GM23338 (cell line): ENCODE measurements around the gene COL25A1. TPM values are rescaled to one million over a fixed set of nuclear protein-coding genes. Genes with fewer than 3 reads are reported as not detected.

Experiments used
- ATAC-seq: fragments of 200-7000 bp; cut with Tn5 transposase; 3 replicates; pipeline ENCODE4 v1.9.1; 2020
- DNase-seq: peaks from one replicate; pipeline ENCODE4 v3.0.0-alpha.2; 2015; ENCODE audit warnings: low spot score
- H2AFZ ChIP-seq: fragments of 200-600 bp; sonication (generic); 2 replicates; pipeline ENCODE4 v1.8.0; 2016; ENCODE audit warnings: antibody characterized with exemption, mild to moderate bottlenecking, moderate library complexity
- H3F3A ChIP-seq: fragments of 200-600 bp; sonication (generic); replicated peaks from 2 replicates; pipeline ENCODE4 v1.8.0; 2017; ENCODE audit warnings: antibody characterized with exemption, mixed run types, low read depth
- H3K27ac ChIP-seq: fragments of 200-600 bp; sonication (generic); 2 replicates; pipeline ENCODE4 v1.6.1; 2016; ENCODE audit warnings: low read depth
- H3K27me3 ChIP-seq: fragments of 200-600 bp; sonication (generic); 2 replicates; pipeline ENCODE4 v1.8.0; 2016; ENCODE audit warnings: mild to moderate bottlenecking, mixed run types, moderate library complexity; ENCODE audit not compliant: insufficient read depth
- H3K36me3 ChIP-seq: fragments of 200-600 bp; sonication (generic); 2 replicates; pipeline ENCODE4 v1.8.0; 2016; ENCODE audit warnings: mild to moderate bottlenecking; ENCODE audit not compliant: insufficient read depth
- H3K4me1 ChIP-seq: fragments of 200-600 bp; sonication (generic); 2 replicates; pipeline ENCODE4 v1.8.0; 2016; ENCODE audit warnings: mild to moderate bottlenecking, moderate library complexity; ENCODE audit not compliant: insufficient read depth
- H3K4me2 ChIP-seq: fragments of 200-600 bp; sonication (generic); 2 replicates; pipeline ENCODE4 v1.7.1; 2017; ENCODE audit warnings: mixed run types
- H3K4me3 ChIP-seq: fragments of 200-600 bp; sonication (generic); 2 replicates; pipeline ENCODE4 v1.6.1; 2016; ENCODE audit warnings: mixed run types
- H3K79me2 ChIP-seq: fragments of 200-600 bp; sonication (generic); replicated peaks from 2 replicates; pipeline ENCODE4 v1.8.0; 2017; ENCODE audit warnings: mild to moderate bottlenecking; ENCODE audit not compliant: insufficient read depth
- H3K9me2 ChIP-seq: fragments of 200-600 bp; sonication (generic); 2 replicates; pipeline ENCODE4 v1.8.0; 2017; ENCODE audit not compliant: insufficient read depth
- H4K20me1 ChIP-seq: fragments of 200-600 bp; sonication (generic); replicated peaks from 2 replicates; pipeline ENCODE4 v1.8.0; 2017; ENCODE audit warnings: mild to moderate bottlenecking; ENCODE audit not compliant: insufficient read depth
- H3K27ac Mint-ChIP-seq: 2 replicates; pipeline ENCODE4 v1.8.0; 2020; ENCODE audit warnings: inconsistent platforms, mild to moderate bottlenecking, moderate library complexity, mixed read lengths
- H3K27me3 Mint-ChIP-seq: 3 replicates; pipeline ENCODE4 v1.8.0; 2022; ENCODE audit warnings: low read depth, mild to moderate bottlenecking, moderate library complexity, mixed read lengths, inconsistent platforms; ENCODE audit not compliant: insufficient read depth, poor library complexity
- H3K36me3 Mint-ChIP-seq: 3 replicates; pipeline ENCODE4 v1.8.0; 2021; ENCODE audit warnings: low read depth, mild to moderate bottlenecking, inconsistent platforms, moderate library complexity, mixed read lengths
- H3K4me1 Mint-ChIP-seq: 3 replicates; pipeline ENCODE4 v1.8.0; 2020; ENCODE audit warnings: mild to moderate bottlenecking, inconsistent platforms, mixed read lengths
- H3K4me3 Mint-ChIP-seq: 3 replicates; pipeline ENCODE4 v1.8.0; 2021; ENCODE audit warnings: moderate library complexity, mild to moderate bottlenecking, inconsistent platforms, mixed read lengths
- H3K9me3 Mint-ChIP-seq: 3 replicates; pipeline ENCODE4 v1.8.0; 2020; ENCODE audit warnings: moderate library complexity, mild to moderate bottlenecking, inconsistent platforms, mixed read lengths
- EZH2phosphoT487 ChIP-seq: fragments of 200-600 bp; sonication (generic); IDR thresholded peaks from one replicate; pipeline ENCODE4 v1.8.1; 2018; ENCODE audit warnings: antibody characterized with exemption; ENCODE audit not compliant: unreplicated experiment
- JUNB ChIP-seq: IDR thresholded peaks from one replicate; pipeline ENCODE4 v1.6.1; 2016; ENCODE audit warnings: antibody characterized with exemption; ENCODE audit not compliant: unreplicated experiment
- NANOG ChIP-seq: IDR thresholded peaks from 2 replicates; pipeline ENCODE4 v1.6.1; 2016; ENCODE audit warnings: antibody characterized with exemption, borderline replicate concordance
- STAT1 ChIP-seq: IDR thresholded peaks from one replicate; pipeline ENCODE4 v1.6.1; 2016; ENCODE audit warnings: antibody characterized with exemption; ENCODE audit not compliant: unreplicated experiment
- polyA plus RNA-seq: library from polyadenylated mRNA; unstranded; fragments of >200 nt; fragmentation: Nextera tagmentation; extraction: Ambion mirVana; gene quantifications from 2 replicates; pipeline ENCODE4 v1.2.1, GENCODE V29; 2016
- total RNA-seq: library from RNA; depleted of rRNA; stranded (reverse); fragments of >200 nt; shearing (Covaris generic); gene quantifications from 2 replicates; pipeline ENCODE4 v1.2.3, GENCODE V29; 2014
- TF ChIP-seq, protein P1 (sequence below): IDR thresholded peaks from one replicate; pipeline ENCODE4 v1.6.1; 2018; ENCODE audit warnings: antibody characterized with exemption; ENCODE audit not compliant: unreplicated experiment
- TF ChIP-seq, protein P2 (sequence below): IDR thresholded peaks from 2 replicates; pipeline ENCODE4 v1.6.1; 2016; ENCODE audit warnings: antibody characterized with exemption
- TF ChIP-seq, protein P3 (sequence below), 2 experiments: fragments of 200-600 bp in 1 of 2; sonication (generic) in 1 of 2; conservative IDR thresholded peaks; 2 replicates each; pipeline versions ENCODE4 v1.5.1 to v1.6.1; 2016 to 2017; ENCODE audit warnings: antibody characterized with exemption in 2 of 2, low read depth in 2 of 2, mild to moderate bottlenecking in 2 of 2, moderate library complexity in 1 of 2

COL25A1 gene
- total and polyA plus RNA-seq, 2 experiments from 2014 or later: 3.9 to 5.6 TPM

DNA sequence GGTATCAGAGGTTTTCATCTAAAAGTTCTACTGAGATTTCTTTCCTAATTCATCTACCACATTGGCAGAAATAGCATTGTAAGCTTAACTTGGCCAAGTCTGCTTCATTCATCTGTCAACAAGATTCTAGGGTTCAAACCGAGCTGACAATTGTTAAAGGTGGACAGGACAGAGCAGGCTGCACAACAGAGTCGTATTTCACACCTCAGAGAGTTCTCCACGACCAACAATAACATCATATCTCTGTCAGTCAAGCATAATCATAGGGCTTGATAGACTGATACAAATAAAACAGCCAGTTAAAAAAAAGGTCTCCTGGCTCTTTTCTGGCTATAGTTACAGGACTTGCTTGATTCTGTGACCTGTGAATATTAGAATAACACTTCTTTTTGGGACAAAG is 259.2 kb downstream of the COL25A1 start:
- H4K20me1 ChIP-seq: no peaks in the 10 kb centered on the region
- H3K36me3 ChIP-seq: no peaks in the 10 kb centered on the region
- no peak overlapping the region for H3K4me3 Mint-ChIP-seq
- no peak overlapping the region for H3K4me3 ChIP-seq
- ATAC-seq (no peak), DNase-seq (no peak)
- no peak for TF ChIP-seq STAT1
- TF ChIP-seq, protein P1, sequence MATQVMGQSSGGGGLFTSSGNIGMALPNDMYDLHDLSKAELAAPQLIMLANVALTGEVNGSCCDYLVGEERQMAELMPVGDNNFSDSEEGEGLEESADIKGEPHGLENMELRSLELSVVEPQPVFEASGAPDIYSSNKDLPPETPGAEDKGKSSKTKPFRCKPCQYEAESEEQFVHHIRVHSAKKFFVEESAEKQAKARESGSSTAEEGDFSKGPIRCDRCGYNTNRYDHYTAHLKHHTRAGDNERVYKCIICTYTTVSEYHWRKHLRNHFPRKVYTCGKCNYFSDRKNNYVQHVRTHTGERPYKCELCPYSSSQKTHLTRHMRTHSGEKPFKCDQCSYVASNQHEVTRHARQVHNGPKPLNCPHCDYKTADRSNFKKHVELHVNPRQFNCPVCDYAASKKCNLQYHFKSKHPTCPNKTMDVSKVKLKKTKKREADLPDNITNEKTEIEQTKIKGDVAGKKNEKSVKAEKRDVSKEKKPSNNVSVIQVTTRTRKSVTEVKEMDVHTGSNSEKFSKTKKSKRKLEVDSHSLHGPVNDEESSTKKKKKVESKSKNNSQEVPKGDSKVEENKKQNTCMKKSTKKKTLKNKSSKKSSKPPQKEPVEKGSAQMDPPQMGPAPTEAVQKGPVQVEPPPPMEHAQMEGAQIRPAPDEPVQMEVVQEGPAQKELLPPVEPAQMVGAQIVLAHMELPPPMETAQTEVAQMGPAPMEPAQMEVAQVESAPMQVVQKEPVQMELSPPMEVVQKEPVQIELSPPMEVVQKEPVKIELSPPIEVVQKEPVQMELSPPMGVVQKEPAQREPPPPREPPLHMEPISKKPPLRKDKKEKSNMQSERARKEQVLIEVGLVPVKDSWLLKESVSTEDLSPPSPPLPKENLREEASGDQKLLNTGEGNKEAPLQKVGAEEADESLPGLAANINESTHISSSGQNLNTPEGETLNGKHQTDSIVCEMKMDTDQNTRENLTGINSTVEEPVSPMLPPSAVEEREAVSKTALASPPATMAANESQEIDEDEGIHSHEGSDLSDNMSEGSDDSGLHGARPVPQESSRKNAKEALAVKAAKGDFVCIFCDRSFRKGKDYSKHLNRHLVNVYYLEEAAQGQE: no peak
- TF ChIP-seq NANOG: no peak
- TF ChIP-seq, protein P2, sequence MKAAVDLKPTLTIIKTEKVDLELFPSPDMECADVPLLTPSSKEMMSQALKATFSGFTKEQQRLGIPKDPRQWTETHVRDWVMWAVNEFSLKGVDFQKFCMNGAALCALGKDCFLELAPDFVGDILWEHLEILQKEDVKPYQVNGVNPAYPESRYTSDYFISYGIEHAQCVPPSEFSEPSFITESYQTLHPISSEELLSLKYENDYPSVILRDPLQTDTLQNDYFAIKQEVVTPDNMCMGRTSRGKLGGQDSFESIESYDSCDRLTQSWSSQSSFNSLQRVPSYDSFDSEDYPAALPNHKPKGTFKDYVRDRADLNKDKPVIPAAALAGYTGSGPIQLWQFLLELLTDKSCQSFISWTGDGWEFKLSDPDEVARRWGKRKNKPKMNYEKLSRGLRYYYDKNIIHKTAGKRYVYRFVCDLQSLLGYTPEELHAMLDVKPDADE: no peak
- TF ChIP-seq EZH2phosphoT487: no peak
- TF ChIP-seq, protein P3, sequence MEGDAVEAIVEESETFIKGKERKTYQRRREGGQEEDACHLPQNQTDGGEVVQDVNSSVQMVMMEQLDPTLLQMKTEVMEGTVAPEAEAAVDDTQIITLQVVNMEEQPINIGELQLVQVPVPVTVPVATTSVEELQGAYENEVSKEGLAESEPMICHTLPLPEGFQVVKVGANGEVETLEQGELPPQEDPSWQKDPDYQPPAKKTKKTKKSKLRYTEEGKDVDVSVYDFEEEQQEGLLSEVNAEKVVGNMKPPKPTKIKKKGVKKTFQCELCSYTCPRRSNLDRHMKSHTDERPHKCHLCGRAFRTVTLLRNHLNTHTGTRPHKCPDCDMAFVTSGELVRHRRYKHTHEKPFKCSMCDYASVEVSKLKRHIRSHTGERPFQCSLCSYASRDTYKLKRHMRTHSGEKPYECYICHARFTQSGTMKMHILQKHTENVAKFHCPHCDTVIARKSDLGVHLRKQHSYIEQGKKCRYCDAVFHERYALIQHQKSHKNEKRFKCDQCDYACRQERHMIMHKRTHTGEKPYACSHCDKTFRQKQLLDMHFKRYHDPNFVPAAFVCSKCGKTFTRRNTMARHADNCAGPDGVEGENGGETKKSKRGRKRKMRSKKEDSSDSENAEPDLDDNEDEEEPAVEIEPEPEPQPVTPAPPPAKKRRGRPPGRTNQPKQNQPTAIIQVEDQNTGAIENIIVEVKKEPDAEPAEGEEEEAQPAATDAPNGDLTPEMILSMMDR (conservative IDR thresholded peaks at IDR 0.05; ENCODE audit: low read depth in 2 of 2): no peak
- TF ChIP-seq JUNB: no peak
- no peaks in the 10 kb centered on the region for H3K4me1 ChIP-seq
- no peak overlapping the region for H3K27ac Mint-ChIP-seq
- no peaks in the 10 kb centered on the region for H3K36me3 Mint-ChIP-seq
- no peaks in the 10 kb centered on the region for H3K79me2 ChIP-seq
- no peaks in the 10 kb centered on the region for H3K27me3 Mint-ChIP-seq
- H3K4me2 ChIP-seq: no peak overlapping the region
- peaks cover 4% of the 10 kb centered on the region; the same call in 1 of the 2 replicates for H3K9me2 ChIP-seq
- H2AFZ ChIP-seq: no peak overlapping the region
- H3K27me3 ChIP-seq: no peaks in the 10 kb centered on the region
- H3K4me1 Mint-ChIP-seq: no peaks in the 10 kb centered on the region
- no peaks in the 10 kb centered on the region for H3F3A ChIP-seq
- H3K9me3 Mint-ChIP-seq: no peaks in the 10 kb centered on the region
- H3K27ac ChIP-seq: no peak overlapping the region

DNA sequence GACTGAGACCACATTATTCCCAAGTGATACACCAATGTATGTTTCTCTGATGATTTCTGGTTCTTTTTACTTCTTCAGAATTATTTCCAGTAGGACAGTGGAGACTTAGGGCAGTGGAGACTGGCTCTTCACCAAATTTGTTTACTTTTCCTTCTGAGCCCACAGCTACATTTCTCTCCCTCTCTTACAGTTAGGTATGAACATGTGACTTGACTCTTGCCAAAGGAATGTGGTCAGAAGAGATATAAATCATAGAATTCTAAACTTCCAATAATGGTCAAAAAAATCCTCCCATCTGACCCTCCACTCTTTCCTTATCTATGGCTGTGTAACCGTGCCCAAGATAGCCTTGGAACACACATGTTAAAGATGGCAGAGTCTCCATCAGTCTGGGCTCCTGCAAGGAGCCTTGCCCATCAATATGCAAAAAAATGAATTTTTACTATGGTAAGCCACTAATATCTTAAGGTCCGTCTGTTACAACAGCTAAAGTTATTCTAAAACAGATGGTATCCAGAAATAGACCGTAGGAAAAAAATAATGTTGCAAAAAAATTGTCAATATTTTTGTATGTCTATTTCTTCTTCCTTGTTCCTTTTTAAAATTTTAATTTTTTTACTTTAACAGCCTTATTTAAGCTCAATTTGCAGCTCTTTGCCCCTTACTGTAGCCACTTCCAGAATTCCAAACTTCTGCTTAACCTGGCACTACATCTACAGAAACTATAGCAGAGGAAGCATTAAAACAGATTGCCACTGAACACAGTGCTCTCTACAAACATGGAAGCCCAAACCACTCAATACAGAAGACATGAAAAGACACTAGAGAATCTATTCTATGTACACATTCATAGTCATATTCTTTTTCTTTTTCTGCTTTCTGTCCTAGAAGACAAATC is 260.7 kb downstream of the COL25A1 start:
- Mint-ChIP-seq H3K4me1 (no peaks in the 10 kb centered on the region), H3K27ac (no peak overlapping the region), H3K36me3 (no peaks in the 10 kb centered on the region), H3K27me3 (no peaks in the 10 kb centered on the region), H3K4me3 (no peak overlapping the region), H3K9me3 (no peaks in the 10 kb centered on the region)
- Histone ChIP-seq H3K36me3 (no peaks in the 10 kb centered on the region), H2AFZ (no peak overlapping the region), H3K4me2 (no peak overlapping the region), H3K9me2 (peaks cover 4% of the 10 kb centered on the region; the same call in 1 of the 2 replicates), H3K79me2 (no peaks in the 10 kb centered on the region), H3K27me3 (no peaks in the 10 kb centered on the region), H4K20me1 (no peaks in the 10 kb centered on the region), H3K27ac (no peak overlapping the region), H3K4me1 (no peaks in the 10 kb centered on the region), H3K4me3 (no peak overlapping the region), H3F3A (no peaks in the 10 kb centered on the region)
- TF ChIP-seq, protein P1: no peak
- DNase-seq (no peak), ATAC-seq (no peak)
